Pons (tissue), 1 donor: ENCODE measurements around the gene PTPRN2.

Experiments used
- DNase-seq: peaks from one replicate; pipeline ENCODE4 v3.0.0-alpha.2; 2016; ENCODE audit warnings: low spot score

PTPRN2 gene

DNA sequence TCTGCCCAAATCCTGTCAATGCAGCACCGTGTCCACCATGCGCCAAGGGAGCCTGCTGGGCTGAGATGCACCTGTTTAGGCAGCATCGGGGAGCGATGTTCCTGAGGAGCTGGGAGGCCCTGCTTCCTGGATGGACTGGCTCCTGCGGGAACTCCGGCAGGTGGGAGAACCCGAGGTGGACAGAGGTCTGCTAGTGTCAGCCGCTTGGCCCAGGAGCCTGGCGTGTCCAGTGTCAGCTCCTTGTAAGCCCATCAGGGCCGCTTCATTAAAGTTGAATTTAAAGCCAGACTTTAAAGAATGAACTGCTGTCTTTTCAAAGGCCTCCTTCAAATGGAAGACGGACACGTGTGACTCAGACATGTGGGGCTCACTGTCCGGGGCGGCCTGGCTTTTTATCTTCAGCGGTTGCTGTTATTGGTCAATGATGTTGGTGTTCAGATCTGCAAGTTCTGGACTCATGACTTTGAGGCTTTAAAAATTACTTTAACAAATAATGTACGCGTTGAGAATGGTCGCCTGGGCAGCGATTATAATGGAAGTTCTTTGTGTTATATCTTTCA, 828.3 kb downstream of the PTPRN2 start:
- DNase-seq = no peak

DNA sequence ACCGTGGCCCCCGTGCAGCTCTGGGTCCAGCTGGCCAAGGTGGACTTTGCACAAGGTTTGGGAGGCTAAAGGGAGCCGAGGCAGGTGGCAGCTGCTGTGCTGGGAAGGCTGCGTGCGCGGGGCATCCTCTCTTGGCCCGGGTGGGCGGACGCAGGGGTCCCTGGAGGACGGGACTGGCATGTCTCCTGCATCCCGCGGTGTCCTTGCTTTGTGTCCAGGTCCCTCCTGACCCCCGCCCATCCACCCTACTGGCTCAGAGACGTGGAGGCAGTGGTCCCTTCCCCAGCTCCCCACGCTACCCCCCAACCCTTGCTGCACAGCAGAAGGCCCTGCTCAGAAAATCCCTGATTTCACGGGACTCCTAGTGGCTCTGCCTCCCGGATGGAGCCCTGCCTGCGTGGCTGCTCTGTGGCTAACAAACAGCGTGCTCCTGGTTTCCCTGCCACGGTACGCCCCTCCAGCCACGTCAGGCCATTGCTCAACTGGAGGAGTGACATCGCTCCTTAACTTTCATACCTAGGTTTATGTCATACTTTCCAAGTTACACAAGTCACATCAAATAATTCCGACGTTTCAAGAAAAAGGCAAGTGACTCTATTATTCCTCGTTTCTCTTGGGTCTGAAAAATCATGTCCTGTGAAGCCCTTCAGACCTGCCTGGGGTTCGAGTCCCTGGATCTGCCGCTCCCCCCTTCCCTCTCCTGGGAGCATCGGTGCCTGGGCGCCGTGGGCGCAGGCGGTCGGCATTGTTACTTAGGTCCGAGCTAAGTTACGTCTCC, 829.0 kb downstream of the PTPRN2 start:
- no peak for DNase-seq

DNA sequence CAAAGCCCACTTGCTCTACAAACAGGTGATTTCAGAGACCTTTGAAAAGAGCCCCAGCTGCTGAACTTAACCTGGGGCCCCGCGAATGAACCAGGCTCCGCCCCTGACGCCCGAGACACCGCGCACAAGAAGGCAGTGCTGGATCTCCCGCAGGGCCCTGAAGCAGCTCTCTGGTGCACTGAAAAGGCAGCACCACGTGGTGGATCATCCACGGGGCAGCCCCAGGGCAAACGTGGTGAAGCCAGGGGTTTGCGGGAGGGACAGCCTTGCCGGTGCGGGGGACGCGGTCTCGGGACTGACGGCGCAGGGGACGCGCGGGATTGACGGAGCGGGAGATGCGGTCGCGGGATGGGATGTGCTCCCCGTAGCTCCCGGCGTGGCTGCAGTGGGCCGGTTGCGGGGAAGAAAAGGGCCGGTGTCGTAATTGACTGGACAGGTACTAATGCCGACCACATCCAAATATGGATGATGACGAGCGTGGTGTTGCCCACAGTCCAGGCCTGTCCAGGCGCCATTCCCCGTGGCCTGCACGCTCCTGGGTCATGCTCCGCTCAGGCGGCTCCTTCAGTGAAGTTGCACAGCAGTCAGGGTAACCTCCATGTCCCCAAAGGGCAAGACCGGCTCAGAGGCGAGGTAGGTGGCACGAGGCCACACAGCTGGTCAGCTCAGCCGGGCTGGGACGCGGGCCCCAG, 829.7 kb downstream of the PTPRN2 start:
- no peak for DNase-seq

DNA sequence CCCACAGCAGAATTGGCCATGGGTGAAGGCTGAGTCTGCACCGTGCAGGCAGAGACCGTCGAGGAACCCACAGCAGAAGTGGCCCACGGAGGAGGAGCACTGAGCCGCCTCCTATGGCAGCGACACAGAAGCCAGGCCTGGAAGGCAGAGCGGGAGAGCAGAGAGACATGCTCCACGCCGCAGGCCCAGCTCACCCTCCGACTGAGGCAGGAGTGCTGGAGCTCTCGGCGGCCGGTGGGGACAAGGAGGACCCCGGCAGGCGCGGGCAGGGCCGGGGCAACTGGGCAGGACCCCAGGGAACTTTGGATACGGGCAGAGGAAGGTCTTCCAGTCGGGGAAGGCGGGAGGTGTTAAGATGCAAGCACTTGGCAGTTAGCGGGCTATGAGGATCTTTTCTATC, 830.4 kb downstream of the PTPRN2 start:
- no peak for DNase-seq

DNA sequence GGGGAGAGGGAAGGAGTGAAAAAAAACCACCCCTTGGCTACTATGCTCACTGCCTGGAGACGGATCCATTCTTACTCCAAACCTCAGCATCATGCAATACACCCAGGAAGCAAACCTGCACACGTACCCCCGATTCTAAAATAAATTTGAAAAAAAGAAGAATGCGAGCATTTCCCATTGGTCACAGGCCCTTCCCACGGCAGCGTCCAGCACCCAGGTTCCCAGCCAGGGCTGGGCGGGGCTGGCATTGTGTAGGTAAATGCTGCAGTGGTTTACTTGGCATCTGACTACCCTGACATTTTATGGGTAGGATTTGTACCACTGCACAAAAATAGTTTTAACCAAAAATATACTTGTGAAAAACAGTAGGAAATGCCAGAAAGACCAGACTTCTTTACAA, 831.9 kb downstream of the PTPRN2 start:
- no peak for DNase-seq

DNA sequence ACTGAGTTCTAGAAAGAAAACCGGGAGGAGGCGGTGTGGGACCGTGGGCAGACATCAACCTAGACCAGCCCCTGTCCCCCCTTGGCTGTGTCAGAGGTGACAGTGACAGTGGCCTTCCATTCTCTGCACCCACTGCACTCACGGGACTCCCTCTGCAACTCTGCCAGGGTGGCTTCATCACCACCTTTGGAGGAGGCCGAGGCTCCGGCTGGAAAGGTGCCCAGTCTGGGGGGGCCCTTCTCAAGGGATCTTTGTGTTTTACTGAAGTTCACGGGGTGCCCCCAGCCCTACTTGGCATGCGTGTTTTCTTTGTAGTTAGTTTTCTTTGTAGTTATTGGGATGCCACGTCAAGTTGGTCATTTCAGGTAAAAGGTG, 833.2 kb downstream of the PTPRN2 start:
- DNase-seq = no peak

DNA sequence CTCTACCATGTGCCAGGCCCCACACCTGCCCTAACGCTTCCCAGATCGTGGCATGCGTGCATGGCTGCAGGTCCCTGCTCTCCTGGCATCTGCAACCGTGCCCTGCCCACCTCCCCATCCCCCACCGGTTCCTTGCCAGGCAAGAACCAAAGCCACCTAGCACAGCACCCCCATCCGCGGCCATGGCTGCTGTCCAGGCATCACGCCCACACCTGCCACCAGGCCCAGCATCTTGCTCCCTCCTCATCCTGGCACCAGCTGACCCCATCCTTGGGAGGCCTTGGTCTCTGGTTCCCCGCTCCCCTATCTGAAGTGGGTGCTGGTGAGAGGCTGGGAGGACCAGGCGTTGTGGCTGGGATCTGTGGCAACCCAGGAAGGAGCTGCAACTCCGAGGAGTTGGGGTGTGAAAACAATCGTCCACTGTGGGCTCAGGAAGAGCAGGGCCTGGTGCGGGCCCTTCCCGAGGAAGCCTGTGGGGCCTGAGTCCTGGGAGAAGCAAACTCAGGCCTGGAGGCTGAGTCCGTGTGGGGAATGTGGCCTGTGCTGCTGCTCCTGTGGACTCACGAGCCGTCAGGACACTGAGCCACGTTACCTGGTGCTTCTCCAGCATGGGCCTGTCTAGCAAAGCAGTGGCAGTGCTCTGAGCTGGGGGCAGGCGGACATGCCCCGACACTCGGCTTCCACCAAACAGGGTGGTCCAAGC, 833.8 kb downstream of the PTPRN2 start:
- DNase-seq = no peak

DNA sequence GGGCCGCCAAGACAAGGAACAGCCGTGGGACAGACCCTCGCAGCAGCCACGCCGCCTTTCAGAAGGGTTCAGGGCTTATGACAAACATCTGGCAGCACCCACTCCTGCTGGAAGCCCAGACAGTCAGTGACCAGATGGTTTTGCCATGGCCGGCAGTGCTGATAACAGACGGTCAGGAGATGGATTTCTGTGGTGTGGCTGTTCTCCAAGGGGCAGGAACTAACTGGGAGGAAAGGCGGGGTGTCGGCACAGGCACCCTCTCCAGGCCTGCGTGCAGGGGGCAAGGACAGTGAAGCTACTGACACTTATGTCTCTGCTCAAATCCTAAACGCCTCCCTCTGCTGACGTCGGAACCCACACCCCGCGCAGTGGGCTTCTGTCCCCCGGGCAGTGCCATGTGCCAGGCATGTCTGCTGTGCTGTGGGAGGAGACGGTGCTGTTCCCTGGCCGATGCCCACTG, 834.8 kb downstream of the PTPRN2 start:
- DNase-seq = no peak

DNA sequence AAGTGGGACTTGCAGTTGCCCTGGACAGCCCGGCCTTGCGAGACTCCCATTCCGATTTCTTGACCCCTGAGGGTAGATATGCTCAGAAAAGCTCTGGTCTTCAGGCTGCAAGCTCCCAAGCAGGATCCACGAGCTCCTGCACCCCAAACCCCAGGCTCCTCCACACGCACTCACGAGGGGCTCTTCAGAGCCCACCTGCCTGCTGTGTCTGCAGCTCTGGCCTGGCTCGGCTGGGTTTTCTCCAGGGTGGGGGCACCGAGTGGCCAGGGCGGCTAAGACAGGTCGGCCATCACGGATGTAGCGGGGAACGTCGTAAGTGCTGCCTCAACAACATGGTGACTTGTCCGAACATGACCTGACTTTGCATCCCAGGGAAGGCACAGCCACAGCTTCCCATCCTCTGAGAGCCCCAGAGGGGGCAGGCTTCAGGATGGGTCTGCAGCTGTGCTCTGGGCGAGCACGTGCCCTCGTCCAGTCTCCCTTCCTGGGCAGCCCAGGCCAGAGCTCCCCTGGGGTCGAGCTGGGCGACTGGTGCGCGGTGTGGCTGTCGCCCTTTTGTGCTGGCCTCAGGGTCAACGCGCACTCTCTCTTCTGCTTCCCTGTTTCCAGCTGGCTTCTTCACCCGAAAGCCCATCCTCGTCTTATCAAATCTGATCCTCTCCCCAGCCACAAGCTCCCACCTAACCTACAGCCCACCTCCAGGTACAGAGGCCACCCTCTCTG, 835.5 kb downstream of the PTPRN2 start:
- DNase-seq = no peak

DNA sequence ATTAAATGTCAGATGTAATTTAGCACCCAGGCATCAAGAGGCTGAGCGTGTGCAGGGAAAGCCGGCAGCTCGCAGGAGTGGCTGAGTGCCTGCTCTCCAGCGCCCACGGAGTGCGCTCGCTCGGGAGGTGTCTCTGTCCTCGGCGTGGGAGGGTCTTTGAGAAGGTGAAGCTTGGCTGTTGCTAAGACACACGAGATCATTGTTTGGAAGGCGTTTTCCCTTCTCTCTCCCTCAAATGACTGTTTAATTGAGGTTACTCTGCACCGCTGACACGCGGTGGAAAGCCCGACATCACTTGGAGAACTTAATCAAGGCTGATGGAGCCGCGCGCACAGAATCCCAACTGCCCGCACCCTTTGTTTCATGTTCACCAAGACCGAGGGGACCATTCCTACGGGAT, 836.2 kb downstream of the PTPRN2 start:
- DNase-seq = no peak

DNA sequence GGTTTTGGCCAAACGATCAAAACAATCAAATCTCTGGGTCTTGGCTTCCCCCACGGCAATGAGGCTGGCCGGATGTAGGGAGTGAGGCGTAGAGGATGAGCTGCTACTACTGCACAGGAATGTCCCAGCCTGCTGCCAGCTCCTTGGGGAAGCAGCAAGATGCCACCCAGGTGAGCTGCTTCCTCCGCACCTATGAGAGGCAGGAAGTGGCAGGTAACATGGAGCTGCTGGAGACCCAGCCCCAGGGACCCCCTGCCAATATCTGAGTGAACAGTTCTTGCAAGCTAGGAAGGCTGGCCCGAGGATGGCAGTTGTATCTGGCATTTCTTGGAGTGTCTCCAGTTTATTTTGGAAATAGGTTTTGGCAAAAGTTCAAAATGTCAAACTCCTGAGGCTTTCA, 837.3 kb downstream of the PTPRN2 start:
- DNase-seq = no peak

DNA sequence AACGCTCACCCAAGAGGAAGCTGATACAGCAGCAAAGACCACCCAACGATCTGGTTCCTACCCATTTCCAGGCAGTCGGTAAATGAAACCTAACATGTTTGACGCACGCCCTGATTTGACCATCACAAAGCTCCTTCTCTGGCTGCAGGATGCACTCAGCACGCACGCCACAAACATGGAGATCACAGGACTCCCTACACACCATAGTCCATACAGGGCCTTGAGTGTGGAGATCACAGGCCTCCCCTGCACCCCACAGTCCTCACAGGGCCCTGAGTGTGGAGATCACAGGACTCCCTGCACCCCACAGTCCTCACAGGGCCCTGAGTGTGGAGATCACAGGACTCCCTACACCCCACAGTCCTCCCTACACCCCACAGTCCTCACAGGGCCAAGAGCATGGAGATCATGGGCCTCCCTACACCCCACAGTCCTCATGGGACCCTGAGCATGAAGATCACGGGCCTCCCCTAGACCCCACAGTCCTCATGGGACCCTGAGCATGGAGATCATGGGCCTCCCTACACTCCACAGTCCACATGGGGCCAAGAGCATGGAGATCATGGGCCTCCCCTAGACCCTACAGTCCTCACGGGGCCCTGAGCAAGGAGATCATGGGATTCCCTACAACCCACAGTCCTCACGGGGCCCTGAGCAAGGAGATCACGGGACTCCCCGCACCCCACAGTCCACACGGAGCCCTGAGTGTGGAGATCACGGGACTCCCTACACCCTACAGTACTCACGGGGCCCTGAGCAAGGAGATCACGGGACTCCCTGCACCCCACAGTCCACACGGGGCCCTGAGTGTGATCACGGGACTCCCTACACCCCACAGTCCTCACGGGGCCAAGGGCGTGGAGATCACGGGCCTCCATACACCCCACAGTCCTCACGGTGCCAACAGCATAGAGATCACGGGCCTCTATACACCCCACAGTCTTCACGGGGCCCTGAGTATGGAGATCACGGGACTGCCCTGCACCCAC, 841.6 kb downstream of the PTPRN2 start:
- DNase-seq = no peak

DNA sequence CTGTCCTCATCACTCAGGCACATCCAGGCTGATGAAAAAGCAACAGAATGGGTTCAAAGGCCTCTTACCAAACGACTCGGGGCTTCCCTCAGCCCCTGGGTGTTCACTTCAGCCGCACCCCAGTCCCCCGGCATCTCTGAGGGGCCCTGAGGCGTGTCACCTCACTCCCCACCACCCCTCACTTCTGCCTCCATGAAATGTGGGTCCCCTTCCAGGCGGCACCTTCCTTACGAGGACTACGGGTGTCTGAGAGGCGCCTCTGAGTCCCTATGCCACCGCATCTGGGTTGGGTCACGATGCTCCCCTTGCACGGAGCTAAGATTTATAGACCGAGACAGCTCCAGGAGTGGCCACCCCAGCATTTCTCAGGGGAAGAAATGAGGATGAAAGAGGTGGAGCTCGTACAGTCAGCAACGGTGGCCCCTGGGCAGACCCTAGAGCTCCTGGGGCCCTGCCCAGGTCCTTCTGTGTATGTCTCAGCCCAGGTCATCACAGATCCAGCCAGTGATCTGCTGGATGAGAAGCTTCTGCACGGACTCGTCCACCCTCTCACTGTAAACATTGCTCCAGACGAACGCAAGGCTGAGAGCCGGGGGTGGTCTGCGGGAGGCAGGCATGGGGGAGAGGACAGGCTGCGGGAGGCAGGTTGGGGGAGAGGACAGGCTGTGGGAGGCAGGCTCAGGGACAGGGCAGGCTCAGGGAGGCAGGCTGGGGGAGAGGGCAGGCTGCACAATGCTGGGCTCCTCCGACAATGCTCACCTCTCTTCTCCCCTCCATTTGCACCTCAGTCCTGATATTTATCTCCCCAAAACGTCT, 842.6 kb downstream of the PTPRN2 start:
- no peak for DNase-seq

DNA sequence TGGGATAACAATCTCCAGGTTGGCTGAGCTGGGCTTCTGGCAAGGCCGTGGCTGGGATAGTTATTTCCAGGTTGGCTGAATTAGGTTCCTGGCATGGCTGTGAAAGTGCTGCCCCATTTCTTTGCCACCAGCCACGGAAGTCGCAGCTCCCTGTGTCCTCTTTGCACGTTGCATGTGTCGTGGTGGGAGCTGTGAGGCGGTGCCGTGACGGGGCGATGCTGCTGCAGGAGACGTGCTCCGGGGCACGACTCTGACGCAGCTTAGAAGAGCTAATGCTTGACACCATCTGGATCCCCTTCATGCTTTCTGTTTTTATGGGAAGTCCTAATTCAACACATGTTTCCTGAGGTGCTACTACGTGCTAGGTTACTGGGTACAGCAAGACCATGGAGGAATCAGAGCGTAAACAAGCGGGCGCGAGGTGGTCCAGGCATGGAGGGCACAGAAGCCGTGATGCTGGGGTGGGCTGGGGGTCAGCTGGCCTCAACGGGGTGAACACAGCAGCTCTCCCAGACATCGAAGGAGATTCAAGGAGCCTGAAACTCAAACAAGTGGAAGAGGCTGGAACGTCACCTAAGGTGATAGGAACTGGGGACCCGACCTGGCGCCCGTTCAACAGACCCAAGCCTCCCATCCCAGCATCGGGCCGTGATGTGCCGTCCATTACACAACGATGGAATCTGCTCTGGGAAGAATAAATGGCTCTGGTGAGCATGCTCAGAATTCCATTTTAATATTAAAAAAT, 843.7 kb downstream of the PTPRN2 start:
- no peak for DNase-seq

DNA sequence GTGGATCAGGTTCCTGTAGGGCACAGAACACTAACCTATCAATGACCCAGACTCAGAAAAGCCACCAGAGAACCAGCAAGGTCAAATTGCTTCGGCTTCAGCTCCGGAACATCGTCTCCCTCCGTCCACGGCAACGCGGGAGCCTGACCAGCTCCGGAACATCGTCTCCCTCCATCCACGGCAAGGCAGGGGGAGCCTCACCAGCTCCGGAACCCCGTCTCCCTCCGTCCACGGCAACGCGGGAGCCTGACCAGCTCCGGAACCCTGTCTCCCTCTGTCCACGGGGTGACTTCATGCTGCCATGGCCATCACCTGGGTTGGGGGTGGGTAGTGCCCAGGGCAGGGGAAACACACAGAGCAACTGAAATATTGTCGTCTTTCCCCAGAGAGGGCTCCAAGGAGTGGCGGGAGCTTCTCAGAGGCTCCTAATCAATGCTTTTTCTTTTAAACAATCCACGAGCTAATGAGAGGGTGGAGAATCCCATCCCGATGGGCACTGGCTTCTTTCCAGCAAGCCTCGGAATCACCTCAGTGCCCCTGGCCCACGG, 847.3 kb downstream of the PTPRN2 start:
- DNase-seq = no peak

DNA sequence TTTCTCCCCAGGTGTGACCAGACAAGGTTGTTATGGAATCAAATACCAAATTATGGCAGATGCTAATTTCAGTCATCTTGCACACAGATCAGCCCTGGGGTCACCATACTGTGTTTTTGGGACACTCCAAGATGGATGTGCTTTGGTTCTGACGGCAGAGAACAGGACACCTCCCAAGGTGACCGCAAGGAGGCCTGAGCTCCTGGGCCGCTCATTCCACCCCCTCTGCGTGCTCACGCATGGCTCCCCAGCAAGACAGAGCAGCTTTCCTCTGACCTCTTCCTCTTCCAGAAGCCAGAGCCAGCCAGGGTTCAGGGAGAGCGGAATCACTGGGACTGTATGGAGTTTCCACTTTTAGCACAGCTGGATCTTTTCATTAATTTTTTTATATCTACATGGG, 848.0 kb downstream of the PTPRN2 start:
- no peak for DNase-seq

DNA sequence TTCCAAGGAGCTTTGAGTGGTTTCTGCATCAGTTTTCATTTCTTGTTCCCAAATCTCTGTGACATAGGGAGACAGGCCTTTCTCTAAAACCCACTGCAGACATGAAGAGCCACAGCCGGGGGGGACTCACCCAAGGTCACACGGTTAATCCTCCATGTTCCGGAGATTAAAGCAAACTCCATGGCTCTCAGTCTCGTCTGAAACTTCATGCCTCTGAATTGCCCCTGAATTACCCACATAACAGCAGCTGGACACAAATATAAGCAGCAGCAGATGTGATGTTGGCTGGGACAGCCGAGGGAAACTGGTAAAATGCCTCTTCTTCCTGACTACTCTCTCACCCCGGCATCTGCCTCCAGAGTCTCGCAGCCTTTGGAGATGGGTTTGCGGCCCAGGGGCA, 848.6 kb downstream of the PTPRN2 start:
- no peak for DNase-seq

DNA sequence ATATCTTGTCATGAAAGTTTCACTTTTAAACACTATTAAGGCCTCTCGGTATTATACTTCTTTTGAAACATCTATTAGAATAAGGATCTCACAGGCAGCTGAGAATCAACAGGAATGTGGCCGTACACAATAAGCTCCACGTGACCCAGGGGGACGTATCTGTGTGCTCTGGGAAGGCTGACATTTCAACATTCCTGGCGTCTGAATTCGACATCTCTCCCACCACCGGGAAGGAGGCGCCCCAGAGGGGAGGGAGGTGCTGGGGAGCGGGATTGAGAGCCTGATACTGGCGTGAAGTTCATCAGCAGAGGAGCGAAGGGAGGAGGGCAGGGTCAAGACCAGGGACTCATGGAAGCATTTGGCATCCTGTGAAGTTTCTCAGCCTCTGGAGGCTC, 849.6 kb downstream of the PTPRN2 start:
- DNase-seq = no peak
